MM.1S (cell line): ENCODE data around the gene VEGFC.

ENCODE experiments used
- DNase-seq: peaks from one replicate; pipeline ENCODE4 v3.0.0-alpha.2; 2015
- H2AFZ ChIP-seq: fragments of 300-600 bp; sonication (generic); 2 replicates; pipeline ENCODE4 v1.6.0; 2016; ENCODE audit warnings: antibody characterized with exemption, low read length
- H3F3A ChIP-seq: fragments of 300-600 bp; sonication (generic); 2 replicates; pipeline ENCODE4 v1.6.1; 2016; ENCODE audit warnings: mild to moderate bottlenecking, antibody characterized with exemption, low read length, moderate library complexity, mixed read lengths; ENCODE audit not compliant: insufficient read depth
- H3K27ac ChIP-seq: fragments of 300-600 bp; sonication (generic); 2 replicates; pipeline ENCODE4 v1.5.1; 2016; ENCODE audit warnings: mild to moderate bottlenecking, low read length
- H3K27me3 ChIP-seq: fragments of 300-600 bp; sonication (generic); replicated peaks from 2 replicates; pipeline ENCODE4 v1.6.0; 2016; ENCODE audit warnings: low read length; ENCODE audit not compliant: insufficient read depth
- H3K36me3 ChIP-seq: fragments of 300-600 bp; sonication (generic); replicated peaks from 2 replicates; pipeline ENCODE4 v1.6.1; 2016; ENCODE audit warnings: mild to moderate bottlenecking, low read length, mixed read lengths; ENCODE audit not compliant: insufficient read depth
- H3K4me1 ChIP-seq: fragments of 300-600 bp; sonication (generic); 2 replicates; pipeline ENCODE4 v1.6.1; 2016; ENCODE audit warnings: low read length, mixed read lengths
- H3K4me2 ChIP-seq: fragments of 300-600 bp; sonication (generic); 2 replicates; pipeline ENCODE4 v1.6.0; 2016; ENCODE audit warnings: low read depth, low read length
- H3K4me3 ChIP-seq: fragments of 300-600 bp; sonication (generic); 2 replicates; pipeline ENCODE4 v1.5.1; 2016; ENCODE audit warnings: low read length, mixed read lengths
- H3K79me2 ChIP-seq: fragments of 300-600 bp; sonication (generic); 2 replicates; pipeline ENCODE4 v1.6.1; 2016; ENCODE audit warnings: mixed run types, low read length, mixed read lengths
- H3K9ac ChIP-seq: fragments of 300-600 bp; sonication (generic); 2 replicates; pipeline ENCODE4 v1.6.1; 2016; ENCODE audit warnings: low read length, mixed read lengths
- H3K9me2 ChIP-seq: fragments of 300-600 bp; sonication (generic); replicated peaks from 2 replicates; pipeline ENCODE4 v1.6.1; 2016; ENCODE audit warnings: mild to moderate bottlenecking, low read length, mixed read lengths; ENCODE audit not compliant: insufficient read depth
- H3K9me3 ChIP-seq: fragments of 300-600 bp; sonication (generic); replicated peaks from 2 replicates; pipeline ENCODE4 v1.6.1; 2016; ENCODE audit warnings: mild to moderate bottlenecking, low read length, mixed read lengths; ENCODE audit not compliant: insufficient read depth
- H4K20me1 ChIP-seq: fragments of 300-600 bp; sonication (generic); 2 replicates; pipeline ENCODE4 v1.6.1; 2016; ENCODE audit warnings: mild to moderate bottlenecking, low read length, moderate library complexity, mixed read lengths; ENCODE audit not compliant: insufficient read depth
- CTCF ChIP-seq: fragments of 300-600 bp; sonication (generic); IDR thresholded peaks from 2 replicates; pipeline ENCODE4 v1.5.1; 2016; ENCODE audit warnings: antibody characterized with exemption, low read length, mixed read lengths
- EZH2 ChIP-seq: fragments of 300-600 bp; sonication (generic); optimal IDR thresholded peaks from 2 replicates; pipeline ENCODE3; 2017; ENCODE audit warnings: low read depth, mild to moderate bottlenecking, antibody characterized with exemption, low read length, mixed read lengths
- EZH2phosphoT487 ChIP-seq: fragments of 300-600 bp; sonication (generic); IDR thresholded peaks from 2 replicates; pipeline ENCODE4 v1.6.1; 2018; ENCODE audit warnings: antibody characterized with exemption, low read length

The VEGFC gene

GRCh38 chr4:176806778-176807375 lies 14.2 kb upstream of the VEGFC start:
- TF ChIP-seq CTCF: no peak
- no peak for TF ChIP-seq EZH2
- TF ChIP-seq EZH2phosphoT487: no peak
- no peaks in the 10 kb centered on the region for H3K79me2 ChIP-seq
- H3K4me1 ChIP-seq: no peaks in the 10 kb centered on the region
- no peaks in the 10 kb centered on the region for H4K20me1 ChIP-seq
- DNase-seq: no peak
- H3K9ac ChIP-seq: no peak overlapping the region
- no peaks in the 10 kb centered on the region for H3K9me2 ChIP-seq
- no peaks in the 10 kb centered on the region for H3K9me3 ChIP-seq
- H2AFZ ChIP-seq: no peak overlapping the region
- H3K36me3 ChIP-seq: no peaks in the 10 kb centered on the region
- H3K4me3 ChIP-seq: no peak overlapping the region
- no peaks in the 10 kb centered on the region for H3F3A ChIP-seq
- no peak overlapping the region for H3K27ac ChIP-seq
- H3K4me2 ChIP-seq: no peak overlapping the region
- H3K27me3 ChIP-seq: no peaks in the 10 kb centered on the region

GRCh38 chr4:176805155-176805554 lies 12.4 kb upstream of the VEGFC start:
- H3F3A ChIP-seq: no peaks in the 10 kb centered on the region
- H3K4me2 ChIP-seq: no peak overlapping the region
- no peaks in the 10 kb centered on the region for H3K36me3 ChIP-seq
- TF ChIP-seq EZH2 (no peak), CTCF (no peak), EZH2phosphoT487 (no peak)
- H3K4me3 ChIP-seq: no peak overlapping the region
- H3K4me1 ChIP-seq: no peaks in the 10 kb centered on the region
- no peak overlapping the region for H3K9ac ChIP-seq
- no peaks in the 10 kb centered on the region for H3K9me3 ChIP-seq
- no peak for DNase-seq
- H3K79me2 ChIP-seq: no peaks in the 10 kb centered on the region
- H4K20me1 ChIP-seq: no peaks in the 10 kb centered on the region
- H3K9me2 ChIP-seq: no peaks in the 10 kb centered on the region
- no peaks in the 10 kb centered on the region for H3K27me3 ChIP-seq
- H2AFZ ChIP-seq: no peak overlapping the region
- no peak overlapping the region for H3K27ac ChIP-seq

- no peak for DNase-seq
- Histone ChIP-seq H3K9me3 (no peaks in the 10 kb centered on the region), H3K4me3 (no peak overlapping the region), H2AFZ (no peak overlapping the region), H3K27me3 (no peaks in the 10 kb centered on the region), H3K9me2 (no peaks in the 10 kb centered on the region), H3K9ac (no peak overlapping the region), H4K20me1 (no peaks in the 10 kb centered on the region), H3K27ac (no peak overlapping the region), H3K4me2 (no peak overlapping the region), H3K79me2 (no peaks in the 10 kb centered on the region), H3K36me3 (no peaks in the 10 kb centered on the region), H3K4me1 (no peaks in the 10 kb centered on the region), H3F3A (no peaks in the 10 kb centered on the region)
- no peak for TF ChIP-seq EZH2phosphoT487
Observed at GRCh38 chr4:176800891-176801534, 8.3 kb upstream of the VEGFC start.

- no peaks in the 10 kb centered on the region for H3K9me2 ChIP-seq
- no peaks in the 10 kb centered on the region for H3K27me3 ChIP-seq
- H3K9ac ChIP-seq: no peak overlapping the region
- no peak overlapping the region for H3K4me2 ChIP-seq
- no peak for DNase-seq
- H2AFZ ChIP-seq: no peak overlapping the region
- H4K20me1 ChIP-seq: no peaks in the 10 kb centered on the region
- TF ChIP-seq EZH2: no peak
- TF ChIP-seq CTCF: no peak
- TF ChIP-seq EZH2phosphoT487: no peak
- H3K79me2 ChIP-seq: no peaks in the 10 kb centered on the region
- no peaks in the 10 kb centered on the region for H3F3A ChIP-seq
- no peak overlapping the region for H3K4me3 ChIP-seq
- H3K9me3 ChIP-seq: no peaks in the 10 kb centered on the region
- no peaks in the 10 kb centered on the region for H3K4me1 ChIP-seq
- H3K27ac ChIP-seq: no peak overlapping the region
- H3K36me3 ChIP-seq: no peaks in the 10 kb centered on the region
Observed at GRCh38 chr4:176799653-176800052, 6.9 kb upstream of the VEGFC start.
